ENCODE results near the gene TEX11. TPM values are rescaled to one million over a fixed set of nuclear protein-coding genes. Genes with fewer than 3 reads are reported as not detected.
"Not testable (repeated sequence)": the region's sequence is repeated elsewhere in the genome, so short reads cannot be mapped to it uniquely, and the experiment has no call there.

The TEX11 gene
- total and polyA plus RNA-seq, 7 donors: not detected

DNA sequence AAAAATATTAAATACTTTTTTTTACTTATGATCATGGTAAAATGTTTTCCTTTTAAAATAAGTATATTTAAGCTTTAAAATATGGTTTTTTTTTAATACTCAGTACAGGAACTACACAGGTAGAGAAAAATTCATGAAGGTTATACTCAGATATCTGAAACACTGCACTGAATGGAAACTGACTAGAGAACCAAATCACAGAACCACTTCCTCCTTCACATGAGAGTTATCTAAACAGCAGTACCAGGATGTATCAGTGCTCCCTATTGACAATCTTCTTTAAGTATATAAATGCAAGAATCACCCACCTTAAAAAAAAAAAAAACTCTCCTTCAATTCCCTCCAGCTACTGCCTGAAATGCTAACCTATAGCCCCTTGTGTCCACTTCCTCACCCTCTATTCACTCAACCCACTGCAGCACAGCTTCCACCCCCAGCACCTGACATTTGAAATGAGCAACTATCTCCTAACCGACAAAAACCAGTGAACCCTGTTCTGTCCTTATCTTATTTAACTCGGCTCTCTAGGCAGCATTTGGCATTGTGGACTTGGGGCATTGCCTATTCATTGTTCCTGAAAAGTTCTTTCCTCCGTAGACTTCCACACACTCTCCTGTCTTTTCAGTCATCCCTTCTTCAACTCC lies 13.3 kb upstream of the TEX11 start:
- peaks cover 0 to 25% (median 0%) of the 10 kb centered on the region in 3 donors for H3K27me3 ChIP-seq (ENCODE audit: insufficient read depth in 3 of 3, low read length in 2 of 3)
- H3K4me3 ChIP-seq: no peak overlapping the region
- H3K27ac ChIP-seq: no peak overlapping the region
- H3K9me3 ChIP-seq: no peaks in the 10 kb centered on the region
- DNase-seq (no peak), ATAC-seq (no peak)
- no peaks in the 10 kb centered on the region for H3K4me1 ChIP-seq
- H3K36me3 ChIP-seq (ENCODE audit: insufficient read depth in 1 of 2, low read depth in 1 of 2): no peaks in the 10 kb centered on the region
- intact Hi-C loops (cut with DNase I): no loop called here
- WGBS, 3 donors: 9 to 19% (median 19%) methylated on average over 3 of the region's 3 CpGs
- TF ChIP-seq, protein P1, sequence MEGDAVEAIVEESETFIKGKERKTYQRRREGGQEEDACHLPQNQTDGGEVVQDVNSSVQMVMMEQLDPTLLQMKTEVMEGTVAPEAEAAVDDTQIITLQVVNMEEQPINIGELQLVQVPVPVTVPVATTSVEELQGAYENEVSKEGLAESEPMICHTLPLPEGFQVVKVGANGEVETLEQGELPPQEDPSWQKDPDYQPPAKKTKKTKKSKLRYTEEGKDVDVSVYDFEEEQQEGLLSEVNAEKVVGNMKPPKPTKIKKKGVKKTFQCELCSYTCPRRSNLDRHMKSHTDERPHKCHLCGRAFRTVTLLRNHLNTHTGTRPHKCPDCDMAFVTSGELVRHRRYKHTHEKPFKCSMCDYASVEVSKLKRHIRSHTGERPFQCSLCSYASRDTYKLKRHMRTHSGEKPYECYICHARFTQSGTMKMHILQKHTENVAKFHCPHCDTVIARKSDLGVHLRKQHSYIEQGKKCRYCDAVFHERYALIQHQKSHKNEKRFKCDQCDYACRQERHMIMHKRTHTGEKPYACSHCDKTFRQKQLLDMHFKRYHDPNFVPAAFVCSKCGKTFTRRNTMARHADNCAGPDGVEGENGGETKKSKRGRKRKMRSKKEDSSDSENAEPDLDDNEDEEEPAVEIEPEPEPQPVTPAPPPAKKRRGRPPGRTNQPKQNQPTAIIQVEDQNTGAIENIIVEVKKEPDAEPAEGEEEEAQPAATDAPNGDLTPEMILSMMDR (IDR thresholded peaks at IDR 0.05): no peak

DNA sequence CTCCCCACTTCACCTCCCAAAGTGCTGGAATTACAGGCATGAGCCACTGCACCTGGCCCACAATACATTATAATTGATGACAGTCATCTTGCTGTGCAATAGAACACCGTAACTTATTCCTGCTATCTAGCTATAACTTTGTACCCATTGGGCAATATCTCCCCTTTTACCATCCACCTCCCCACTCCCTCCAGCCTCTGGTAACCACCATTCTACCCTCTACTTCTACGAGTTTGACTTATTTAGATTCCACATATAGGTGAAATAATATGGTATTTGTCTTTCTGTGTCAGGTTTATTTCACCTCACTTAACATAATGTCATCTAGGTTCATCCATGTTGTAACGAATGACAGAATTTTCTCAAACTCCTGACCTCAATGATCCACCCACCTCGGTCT lies 8.2 kb upstream of the TEX11 start:
- Histone ChIP-seq H3K4me3 (no peak overlapping the region), H3K27ac (no peak overlapping the region), H3K36me3 (ENCODE audit: insufficient read depth in 1 of 2, low read depth in 1 of 2) (no peaks in the 10 kb centered on the region), H3K4me1 (no peaks in the 10 kb centered on the region), H3K9me3 (no peaks in the 10 kb centered on the region), H3K27me3 (ENCODE audit: insufficient read depth in 3 of 3, low read length in 2 of 3) (peaks cover 0 to 7% (median 0%) of the 10 kb centered on the region in 3 donors)
- DNase-seq (no peak), ATAC-seq (no peak)
- intact Hi-C loops (cut with DNase I): no loop called here
- whole genome bisulfite sequencing, 3 donors: 83 to 92% (median 87%) methylated on average over 4 of the region's 4 CpGs
- TF ChIP-seq, protein P1 (IDR thresholded peaks at IDR 0.05): no peak

DNA sequence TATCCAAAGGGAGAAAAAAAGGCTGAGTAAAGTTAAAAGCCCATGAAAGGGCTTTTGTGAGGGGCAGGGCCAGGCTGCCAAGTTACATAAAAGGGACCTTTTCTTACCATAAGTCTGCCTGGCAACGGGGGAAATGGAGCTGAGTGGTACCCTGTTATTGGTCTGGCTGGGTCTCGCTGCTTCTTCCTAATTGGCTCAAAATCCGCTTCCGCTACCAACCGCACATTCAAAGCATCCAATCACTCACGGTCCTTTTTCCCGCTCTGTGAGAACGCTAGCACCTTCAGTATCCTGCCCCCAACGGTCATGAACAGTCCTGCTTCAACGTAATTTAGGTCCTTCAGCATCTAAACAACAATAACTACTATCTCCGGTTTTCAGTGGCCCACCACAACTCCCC lies 611 bp downstream of the TEX11 start:
- ATAC-seq: no peak
- Histone ChIP-seq H3K36me3 (ENCODE audit: insufficient read depth in 1 of 2, low read depth in 1 of 2) (no peaks in the 10 kb centered on the region), H3K27ac (no peak overlapping the region), H3K4me1 (no peaks in the 10 kb centered on the region), H3K27me3 (ENCODE audit: insufficient read depth in 3 of 3, low read length in 2 of 3) (peaks cover 0 to 4% (median 0%) of the 10 kb centered on the region in 3 donors), H3K9me3 (no peaks in the 10 kb centered on the region), H3K4me3 (no peak overlapping the region)
- DNase-seq: no peak
- WGBS, 3 donors: 87 to 93% (median 92%) methylated on average over 11 of the region's 11 CpGs
- intact Hi-C loops (cut with DNase I): no loop called here
- TF ChIP-seq, protein P1 (IDR thresholded peaks at IDR 0.05): no peak

DNA sequence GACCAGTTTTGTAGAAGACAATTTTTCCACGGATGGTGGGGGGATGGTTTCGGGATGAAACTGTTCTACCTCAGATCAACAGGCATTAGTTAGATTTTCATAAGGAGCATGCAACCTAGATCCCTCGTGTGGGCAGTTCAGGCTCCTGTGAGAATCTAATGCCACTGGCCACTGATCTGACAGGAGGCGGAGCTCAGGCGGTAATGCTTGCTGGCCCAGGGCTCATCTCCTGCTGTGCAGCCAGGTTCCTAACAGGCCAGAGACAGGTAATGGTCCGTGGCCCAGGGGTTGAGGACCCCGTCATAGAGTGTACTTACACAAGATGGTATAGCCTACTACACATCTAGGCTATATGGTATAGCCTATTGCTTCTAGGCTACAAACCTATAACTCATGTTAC lies 7.0 kb downstream of the TEX11 start:
- intact Hi-C loops (cut with DNase I): no loop called here
- Histone ChIP-seq H3K27me3 (ENCODE audit: insufficient read depth in 3 of 3, low read length in 2 of 3) (no peaks in the 10 kb centered on the region), H3K27ac (no peak overlapping the region), H3K9me3 (no peaks in the 10 kb centered on the region), H3K36me3 (ENCODE audit: insufficient read depth in 1 of 2, low read depth in 1 of 2) (no peaks in the 10 kb centered on the region), H3K4me3 (no peak overlapping the region), H3K4me1 (no peaks in the 10 kb centered on the region)
- ATAC-seq: no peak
- DNase-seq: no peak
- TF ChIP-seq, protein P1 (IDR thresholded peaks at IDR 0.05): no peak
- 61 to 72% (median 67%) methylated on average over 7 of the region's 7 CpGs for WGBS, 3 donors

DNA sequence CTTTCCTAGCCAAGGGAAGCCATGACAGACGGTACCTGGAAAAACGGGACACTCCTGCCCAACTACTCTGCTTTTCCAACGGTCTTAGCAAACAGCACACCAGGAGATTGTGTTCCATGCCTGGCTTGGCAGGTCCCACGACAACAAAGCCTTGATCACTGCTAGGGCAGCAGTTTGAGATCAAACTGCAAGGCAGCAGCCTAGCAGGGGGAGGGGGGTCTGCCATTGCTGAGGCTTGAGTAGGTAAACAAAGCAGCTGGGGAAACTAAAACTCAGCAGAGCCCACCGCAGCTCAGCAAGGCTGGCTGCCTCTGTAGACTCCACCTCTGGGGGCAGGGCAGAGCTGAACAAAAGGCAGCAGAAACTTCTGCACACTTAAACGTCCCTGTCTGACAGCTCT lies 18.1 kb downstream of the TEX11 start:
- H3K9me3 ChIP-seq; intact Hi-C loops (cut with DNase I); H3K4me1 ChIP-seq; H3K36me3 ChIP-seq (ENCODE audit: insufficient read depth in 1 of 2, low read depth in 1 of 2); H3K27ac ChIP-seq; H3K27me3 ChIP-seq (ENCODE audit: insufficient read depth in 3 of 3, low read length in 2 of 3); H3K4me3 ChIP-seq; DNase-seq; ATAC-seq: not testable (repeated sequence)
- 34 to 54% (median 47%) methylated on average over 4 to 6 of the region's 6 CpGs for WGBS, 3 donors

All from psoas muscle (tissue), 8 donors.